GM18951 (cell line): ENCODE results near the gene FAM184B.
"Not testable (repeated sequence)": the region's sequence is repeated elsewhere in the genome, so short reads cannot be mapped to it uniquely, and the experiment has no call there.

Source experiments
- POLR2A ChIP-seq: IDR thresholded peaks from 4 replicates; pipeline ENCODE4 v1.6.1; 2011; ENCODE audit warnings: mild to moderate bottlenecking; ENCODE audit not compliant: insufficient read length, insufficient read depth; ENCODE audit errors: extremely low read depth
- in situ Hi-C: fragments of 300-500 bp; cut with MboI; formaldehyde crosslinking; loops from one replicate; pipeline ENCODE4 v1.12.0; 2022; ENCODE audit warnings: low sequenced_read_pairs, mixed read lengths, inconsistent platforms; ENCODE audit not compliant: unreplicated experiment

FAM184B gene

DNA sequence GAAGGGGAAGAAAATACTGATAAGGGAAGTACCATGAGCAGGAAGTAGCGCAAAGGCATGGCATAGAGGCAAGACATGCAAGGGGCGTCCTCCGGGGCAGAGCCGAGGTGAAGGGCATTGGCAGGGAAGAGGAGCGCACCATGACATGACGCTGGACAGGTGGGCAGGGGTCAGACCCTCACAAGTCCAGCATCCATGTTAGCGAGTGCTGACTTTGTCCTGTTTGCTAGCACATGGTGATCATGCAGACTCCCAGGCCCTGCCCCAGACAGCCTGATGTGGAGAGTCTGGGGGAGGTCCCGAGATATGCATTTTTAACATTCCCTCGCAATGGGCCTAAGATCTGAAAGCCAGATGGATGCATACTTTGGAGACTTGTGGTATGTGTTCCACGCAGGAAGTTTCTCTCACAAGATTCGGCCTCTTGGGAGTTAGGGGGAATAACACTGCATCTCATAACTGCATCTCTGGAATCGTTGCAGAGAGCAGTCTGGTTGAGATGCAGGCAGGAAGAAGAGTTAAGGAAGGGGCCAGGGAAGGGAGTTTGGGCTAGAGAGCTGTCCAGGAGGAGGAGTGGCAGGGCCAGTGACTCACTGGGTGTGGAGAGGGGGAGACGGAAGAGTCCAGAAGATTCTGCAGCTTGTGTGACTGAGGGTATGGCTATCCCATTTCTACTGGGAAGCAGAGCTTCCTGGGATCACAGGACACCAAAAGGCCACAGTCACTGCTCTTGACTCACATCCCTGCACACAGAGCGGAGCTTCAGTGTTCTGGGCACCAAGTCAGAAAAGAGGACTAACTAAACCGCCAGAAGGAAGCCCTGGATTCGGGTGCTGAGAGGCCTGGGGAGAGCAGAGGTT is 59.7 kb downstream of the FAM184B start:
- no peak for TF ChIP-seq POLR2A
- in situ Hi-C loops: no loop called here

GRCh38 chr4:17719106-17719505 is 62.3 kb downstream of the FAM184B start:
- in situ Hi-C loops: no loop called here

DNA sequence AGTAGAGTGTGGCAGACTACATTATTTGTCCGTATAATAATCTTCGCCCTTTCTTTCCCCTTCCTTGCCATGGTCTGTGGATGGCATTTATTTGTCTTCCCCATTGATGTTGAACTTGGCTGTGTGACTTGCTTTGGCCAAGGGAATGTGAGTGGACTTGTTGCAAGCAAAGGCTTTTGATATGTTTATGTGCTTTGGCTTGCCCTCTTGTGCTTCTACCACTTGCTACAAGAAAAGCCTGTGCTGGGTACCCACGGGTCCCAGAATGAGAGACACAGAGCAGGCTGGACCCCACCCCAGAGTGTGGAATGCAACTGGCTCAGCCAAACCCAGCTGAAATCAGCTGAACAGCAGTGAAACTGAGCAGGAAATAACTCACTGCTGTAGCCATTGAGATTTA is 63.0 kb downstream of the FAM184B start:
- in situ Hi-C loops: no loop called here
- TF ChIP-seq POLR2A: no peak

More at GRCh38 chr4:17719106-17719505, 62.3 kb downstream of the FAM184B start:
- no peak for TF ChIP-seq POLR2A

DNA sequence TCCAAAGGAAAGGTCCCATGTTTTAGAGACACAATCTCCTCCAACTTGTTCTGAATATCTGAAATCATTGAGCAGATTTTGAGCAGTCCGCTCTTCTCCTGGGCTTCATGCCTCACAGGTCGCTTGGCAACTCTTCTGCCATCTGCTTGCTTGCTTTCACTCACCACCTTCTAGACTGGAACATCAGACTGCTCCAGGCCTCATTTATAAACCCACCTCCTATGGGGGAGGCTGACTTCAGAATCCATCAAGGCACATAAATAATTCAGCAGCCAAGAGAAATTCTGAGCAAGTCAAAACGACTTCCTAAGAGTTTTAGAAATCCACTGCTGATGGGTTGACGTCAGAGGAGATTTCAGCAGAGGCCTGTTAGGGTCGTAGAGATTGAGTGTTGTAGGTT is 64.1 kb downstream of the FAM184B start:
- in situ Hi-C loops: no loop called here
- TF ChIP-seq POLR2A: no peak

GRCh38 chr4:17715511-17715910 is 65.9 kb downstream of the FAM184B start:
- in situ Hi-C loops: no loop called here
- no peak for TF ChIP-seq POLR2A

DNA sequence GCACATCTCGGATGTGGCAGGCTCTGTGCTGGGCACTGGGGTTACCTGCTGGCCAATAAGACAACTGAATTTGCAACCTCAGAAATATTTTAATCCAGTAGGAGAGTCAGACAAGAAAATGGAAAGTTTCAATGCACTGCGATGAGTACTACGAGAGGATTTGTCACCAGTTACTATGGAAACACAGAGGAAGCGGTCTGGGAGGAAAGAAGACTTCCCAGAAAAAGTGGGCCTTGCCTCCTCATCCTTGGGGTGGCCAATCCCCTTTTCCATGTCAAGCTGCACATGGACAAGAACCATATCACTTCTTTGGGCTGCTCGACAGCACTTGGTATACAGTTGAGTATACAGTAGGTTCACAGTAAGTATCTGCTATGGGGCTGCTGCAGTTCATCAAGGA is 67.6 kb downstream of the FAM184B start:
- TF ChIP-seq POLR2A: no peak
- in situ Hi-C loops: no loop called here

DNA sequence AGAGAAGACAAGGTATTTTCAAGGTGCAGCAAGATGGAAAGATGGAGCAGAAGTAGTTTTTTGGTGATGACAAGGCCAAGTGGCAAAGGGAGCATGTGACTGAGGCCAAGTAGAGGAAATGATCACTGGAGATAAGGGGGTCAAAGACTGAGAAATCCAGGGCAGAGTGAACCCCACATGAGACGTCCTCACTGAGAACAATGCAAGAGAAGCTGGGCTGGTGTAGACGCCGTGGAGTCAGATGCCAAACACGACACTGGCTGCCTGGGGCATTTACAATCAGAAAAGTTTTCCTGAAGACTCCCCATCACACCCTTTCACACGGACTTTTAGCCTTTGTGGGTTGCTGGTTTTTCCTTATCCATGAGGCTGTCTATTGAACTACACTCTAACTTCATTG is 69.3 kb downstream of the FAM184B start:
- in situ Hi-C loops: no loop called here
- TF ChIP-seq POLR2A: no peak

GRCh38 chr4:17711206-17711605 is 70.2 kb downstream of the FAM184B start:
- in situ Hi-C loops: not testable (repeated sequence)

- in situ Hi-C loops: no loop called here
- no peak for TF ChIP-seq POLR2A
Measured at GRCh38 chr4:17709763-17710068, 71.7 kb downstream of the FAM184B start.

DNA sequence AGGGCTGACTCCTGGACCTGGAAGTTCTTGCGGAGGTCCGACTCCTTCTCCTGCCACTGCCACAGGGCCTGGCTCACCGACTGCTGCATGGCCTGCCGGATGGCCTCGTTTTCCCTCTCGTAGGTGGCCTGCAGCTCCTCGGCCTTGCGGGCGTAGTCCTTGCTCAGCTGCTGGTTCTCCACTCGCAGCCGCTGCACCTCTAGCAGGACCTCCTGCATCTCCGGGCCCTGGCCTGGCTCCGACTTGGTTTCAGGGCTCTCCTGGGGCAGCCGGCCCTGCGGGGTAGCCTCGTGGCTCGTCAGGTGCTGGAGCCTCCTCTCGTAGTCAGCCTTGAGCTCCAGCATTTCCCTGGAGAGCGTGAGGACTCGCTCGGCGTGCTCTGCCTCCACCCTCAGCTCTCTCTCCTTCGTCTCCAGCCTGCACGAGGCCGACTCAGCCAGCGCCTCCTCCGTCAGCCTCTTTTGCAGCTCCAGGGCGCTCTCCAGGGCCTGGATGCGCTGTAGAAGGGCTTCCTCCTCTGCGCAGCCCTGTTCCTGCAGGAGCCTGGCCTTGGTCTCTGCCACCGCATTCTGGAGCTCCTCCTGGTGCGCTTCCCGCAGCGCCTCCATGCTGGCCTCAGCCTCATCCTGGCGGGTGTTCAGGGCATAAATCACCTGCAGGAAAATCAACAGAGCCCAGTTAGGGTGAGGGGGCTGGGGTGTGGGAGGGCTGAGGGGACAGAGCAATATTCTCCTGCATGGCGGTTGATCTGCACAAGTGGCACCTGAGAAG is 72.2 kb downstream of the FAM184B start:
- in situ Hi-C loops: no loop called here

DNA sequence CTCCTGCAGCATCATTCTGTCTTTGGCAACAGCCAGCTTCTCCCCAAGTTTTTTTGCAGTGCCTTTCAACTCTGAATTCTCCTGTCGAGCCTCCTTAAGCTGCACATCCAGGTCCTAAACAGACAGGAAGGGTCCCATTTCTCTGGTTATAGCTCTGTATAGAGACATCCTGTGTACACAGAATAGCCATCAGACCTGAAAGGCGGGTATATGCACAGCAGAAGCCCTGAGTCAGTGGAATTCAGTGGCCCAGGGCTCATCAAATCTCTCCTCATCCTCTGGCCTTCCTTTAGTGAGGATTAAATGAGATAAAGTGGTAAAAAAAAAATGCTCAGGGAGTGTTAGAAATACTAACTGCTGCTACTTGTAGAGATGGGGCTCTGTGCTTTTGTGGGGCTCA is 73.8 kb downstream of the FAM184B start:
- no peak for TF ChIP-seq POLR2A
- in situ Hi-C loops: no loop called here

More for the DNA sequence above, 72.2 kb downstream of the FAM184B start:
- TF ChIP-seq POLR2A: no peak

- no peak for TF ChIP-seq POLR2A
- in situ Hi-C loops: no loop called here
Measured at GRCh38 chr4:17705107-17705506, 76.3 kb downstream of the FAM184B start.

DNA sequence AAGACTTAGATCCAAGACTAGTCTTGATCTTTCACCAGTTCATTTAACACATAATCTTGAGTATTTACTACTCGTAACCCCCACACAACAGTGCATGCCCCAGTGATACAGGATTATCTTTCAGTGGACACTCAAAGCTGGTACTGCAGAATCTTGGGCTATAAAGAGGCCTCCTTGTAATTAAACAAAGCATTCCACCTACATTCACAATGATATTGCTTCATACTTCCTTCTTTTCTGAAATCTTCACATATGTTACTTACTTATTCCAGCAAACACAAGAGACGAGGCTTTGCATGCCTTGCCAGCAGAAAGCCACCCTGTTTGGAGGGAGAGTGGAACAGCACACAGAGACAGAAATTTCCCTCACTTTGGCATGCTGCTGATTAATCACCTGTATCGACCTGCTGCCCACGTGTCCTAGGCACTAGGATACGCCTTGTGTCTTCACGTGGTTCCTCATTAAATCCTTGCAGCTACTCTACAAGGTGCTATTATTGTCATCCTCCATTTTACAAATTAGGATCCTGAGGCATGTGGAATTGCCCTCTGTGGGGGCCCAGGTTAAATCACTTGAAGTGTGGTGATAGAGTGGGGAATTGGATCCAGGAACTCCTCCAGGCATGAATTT is 77.3 kb downstream of the FAM184B start:
- in situ Hi-C loops: no loop called here
- TF ChIP-seq POLR2A: no peak

DNA sequence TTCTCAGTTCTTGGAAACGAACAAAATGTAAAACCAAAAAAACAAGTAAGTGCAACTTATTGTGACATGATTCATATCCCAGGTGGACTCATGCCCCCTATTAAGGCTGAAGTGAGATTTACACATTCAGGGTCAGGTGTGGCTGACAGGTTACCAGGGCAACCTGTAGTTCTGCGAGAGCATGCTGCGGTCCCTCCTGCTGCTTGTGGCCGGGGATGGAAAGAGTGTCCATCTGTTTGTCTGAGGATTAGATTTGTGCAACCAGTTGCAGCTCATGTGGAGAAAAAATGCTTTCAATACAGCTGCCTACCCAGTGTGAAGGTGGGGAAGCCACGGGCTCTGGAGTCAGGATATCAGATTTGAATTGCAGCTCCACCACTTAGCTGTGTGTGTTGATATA is 78.8 kb downstream of the FAM184B start:
- in situ Hi-C loops: no loop called here
- TF ChIP-seq POLR2A: no peak
